Mesodermal cell (in vitro differentiated cells): ENCODE data around the gene HMCN2.

Experiments used
- H3K27ac ChIP-seq: 2 replicates; pipeline ENCODE4 v1.7.0; 2013; ENCODE audit warnings: mild to moderate bottlenecking, low read depth, low read length, moderate library complexity; ENCODE audit not compliant: severe bottlenecking
- H3K36me3 ChIP-seq: 2 replicates; pipeline ENCODE4 v1.7.1; 2013; ENCODE audit warnings: mild to moderate bottlenecking, low read length, moderate library complexity; ENCODE audit not compliant: control insufficient read depth, insufficient read depth
- H3K4me1 ChIP-seq: one replicate; pipeline ENCODE4 v1.7.1; 2013; ENCODE audit warnings: mild to moderate bottlenecking, low read length; ENCODE audit not compliant: insufficient read depth, control insufficient read depth, poor library complexity, severe bottlenecking
- H3K4me3 ChIP-seq: 2 replicates; pipeline ENCODE4 v1.7.0; 2013; ENCODE audit warnings: low read length, control low read depth, mild to moderate bottlenecking; ENCODE audit not compliant: insufficient read depth, poor library complexity, severe bottlenecking; ENCODE audit errors: extremely low read depth
- H3K9me3 ChIP-seq: 2 replicates; pipeline ENCODE4 v1.7.1; 2013; ENCODE audit warnings: mild to moderate bottlenecking, low read length, moderate library complexity; ENCODE audit not compliant: control insufficient read depth
- WGBS, 2 experiments: methylation state at CpG; one replicate each; pipeline ENCODE4 v1.1.5; 2013; ENCODE audit warnings: missing lambda C conversion rate in 2 of 2; ENCODE audit not compliant: insufficient coverage in 2 of 2; 5-methylcytosine and 5-hydroxymethylcytosine counted together

The HMCN2 gene

GRCh38 chr9:130303613-130304055 is 38.1 kb downstream of the HMCN2 start:
- Histone ChIP-seq H3K4me1 (peaks cover 9% of the 10 kb centered on the region), H3K4me3 (no peak overlapping the region), H3K36me3 (no peaks in the 10 kb centered on the region), H3K27ac (no peak overlapping the region), H3K9me3 (no peaks in the 10 kb centered on the region)
- WGBS, 2 experiments: 90 to 91% methylated on average over 7 to 15 of the region's 17 CpGs

DNA sequence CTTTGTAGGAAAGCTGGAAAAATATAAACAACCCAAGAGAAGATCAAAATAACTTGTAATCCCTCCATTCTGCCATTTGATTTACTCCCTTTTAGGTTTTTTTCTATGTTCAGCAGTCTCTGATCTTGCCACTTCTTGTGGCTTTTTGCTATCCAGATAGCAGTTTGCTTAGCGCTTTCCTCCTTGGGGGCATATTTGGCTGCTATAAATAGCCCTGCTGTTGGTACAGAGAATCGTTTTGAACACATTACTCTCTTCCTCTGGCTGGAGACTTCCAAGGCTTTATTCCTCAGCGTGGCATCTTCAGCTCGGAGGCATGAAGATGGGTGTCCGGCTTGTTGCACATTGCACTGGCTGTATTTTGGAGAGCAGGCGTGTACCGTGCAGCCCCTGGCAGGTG is 38.6 kb downstream of the HMCN2 start:
- WGBS, 2 experiments: 91 to 94% methylated on average over 7 of the region's 7 CpGs
- Histone ChIP-seq H3K36me3 (no peaks in the 10 kb centered on the region), H3K4me3 (no peak overlapping the region), H3K9me3 (no peaks in the 10 kb centered on the region), H3K4me1 (peaks cover 9% of the 10 kb centered on the region), H3K27ac (no peak overlapping the region)

GRCh38 chr9:130304643-130305042 is 39.1 kb downstream of the HMCN2 start:
- 92 to 93% methylated on average over 19 of the region's 19 CpGs for WGBS, 2 experiments
- no peak overlapping the region for H3K4me3 ChIP-seq
- no peak overlapping the region for H3K27ac ChIP-seq
- H3K36me3 ChIP-seq: no peaks in the 10 kb centered on the region
- H3K4me1 ChIP-seq: peaks cover 9% of the 10 kb centered on the region
- H3K9me3 ChIP-seq: no peaks in the 10 kb centered on the region

DNA sequence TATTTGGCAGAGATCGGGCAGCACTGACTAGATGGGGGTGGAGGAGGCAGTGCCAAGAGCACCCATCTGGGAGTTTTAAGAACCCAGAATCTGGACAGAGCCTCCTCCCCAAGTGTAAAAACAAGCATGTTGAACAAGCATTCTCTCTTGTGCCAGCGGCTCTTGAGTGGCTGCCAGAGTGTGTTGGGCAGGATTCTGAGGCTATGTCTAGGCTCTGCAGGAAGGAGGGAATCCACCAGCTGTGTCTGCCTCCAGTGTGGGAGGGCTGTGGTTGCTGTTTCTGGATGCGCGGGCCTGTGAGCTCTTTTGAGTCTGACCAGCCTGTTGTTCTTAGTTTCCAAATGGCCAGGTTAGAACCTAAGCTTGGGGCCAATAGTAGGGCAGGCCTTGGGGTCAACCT is 39.8 kb downstream of the HMCN2 start:
- 88 to 96% methylated on average over 3 to 4 of the region's 4 CpGs for WGBS, 2 experiments

DNA sequence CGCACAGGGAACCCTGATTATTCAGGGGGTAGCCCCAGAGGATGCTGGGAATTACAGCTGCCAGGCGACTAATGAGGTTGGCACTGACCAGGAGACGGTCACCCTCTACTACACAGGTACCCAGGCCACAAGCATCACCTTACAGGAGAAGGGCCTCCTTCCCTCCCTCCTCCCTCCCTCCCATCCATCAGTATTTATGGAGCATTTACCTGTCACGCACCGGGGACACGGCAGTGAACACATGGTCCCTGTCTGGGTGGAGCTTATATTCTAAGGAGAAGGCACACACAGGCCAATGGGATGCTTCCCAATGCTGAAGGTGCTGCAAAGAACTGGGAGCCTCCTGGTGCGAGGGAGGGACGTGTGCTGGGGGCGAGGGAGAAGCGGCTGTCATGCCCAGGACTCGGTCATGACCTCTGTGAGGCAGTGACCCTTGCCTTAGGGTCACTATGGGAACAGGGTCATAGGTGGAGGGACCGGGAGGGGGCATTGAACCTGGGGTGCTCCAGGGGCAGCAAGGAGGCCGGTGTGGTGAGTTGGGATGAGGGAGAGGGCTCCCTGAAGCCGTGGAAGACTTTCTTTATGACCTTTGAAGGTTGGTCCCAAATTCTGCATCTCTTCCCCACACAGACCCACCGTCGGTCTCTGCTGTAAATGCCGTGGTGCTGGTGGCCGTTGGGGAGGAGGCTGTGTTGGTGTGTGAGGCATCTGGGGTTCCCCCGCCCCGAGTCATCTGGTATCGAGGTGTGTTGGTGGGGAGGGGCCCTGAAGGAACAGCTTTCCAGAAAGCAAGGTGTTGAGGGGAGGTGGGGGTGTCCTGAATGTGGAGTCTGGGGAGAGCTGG is 41.5 kb downstream of the HMCN2 start:
- no peak overlapping the region for H3K27ac ChIP-seq
- WGBS, 2 experiments: 90 to 91% methylated on average over 14 of the region's 21 CpGs
- no peaks in the 10 kb centered on the region for H3K4me1 ChIP-seq
- no peaks in the 10 kb centered on the region for H3K9me3 ChIP-seq
- H3K36me3 ChIP-seq: no peaks in the 10 kb centered on the region
- no peak overlapping the region for H3K4me3 ChIP-seq

More for the DNA sequence above, 39.8 kb downstream of the HMCN2 start:
- H3K36me3 ChIP-seq: no peaks in the 10 kb centered on the region
- H3K4me1 ChIP-seq: peaks cover 9% of the 10 kb centered on the region
- no peaks in the 10 kb centered on the region for H3K9me3 ChIP-seq
- no peak overlapping the region for H3K27ac ChIP-seq
- no peak overlapping the region for H3K4me3 ChIP-seq

DNA sequence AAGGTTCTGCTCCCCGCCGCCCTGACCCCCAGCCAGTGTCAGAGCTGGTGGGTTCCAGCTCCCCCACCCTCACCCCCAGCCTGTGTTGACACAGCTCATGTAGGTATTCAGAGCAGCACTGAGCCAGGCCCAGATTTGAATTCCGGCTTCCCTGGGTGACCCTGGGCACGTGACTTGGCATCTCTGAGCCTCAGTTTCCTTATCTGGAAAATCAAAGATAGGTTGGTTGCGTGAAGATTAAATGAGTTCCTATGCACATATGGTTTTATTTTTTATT is 42.0 kb downstream of the HMCN2 start:
- 95 to 100% methylated on average over 2 to 4 of the region's 5 CpGs for WGBS, 2 experiments
- no peaks in the 10 kb centered on the region for H3K9me3 ChIP-seq
- H3K36me3 ChIP-seq: no peaks in the 10 kb centered on the region
- no peak overlapping the region for H3K4me3 ChIP-seq
- no peaks in the 10 kb centered on the region for H3K4me1 ChIP-seq
- H3K27ac ChIP-seq: no peak overlapping the region

- Histone ChIP-seq H3K4me3 (no peak overlapping the region), H3K4me1 (no peaks in the 10 kb centered on the region), H3K27ac (no peak overlapping the region), H3K36me3 (no peaks in the 10 kb centered on the region), H3K9me3 (no peaks in the 10 kb centered on the region)
- 89% methylated on average over 14 of the region's 14 CpGs for WGBS, 2 experiments
These were observed 42.6 kb downstream of the HMCN2 start for GRCh38 chr9:130308081-130308571.

DNA sequence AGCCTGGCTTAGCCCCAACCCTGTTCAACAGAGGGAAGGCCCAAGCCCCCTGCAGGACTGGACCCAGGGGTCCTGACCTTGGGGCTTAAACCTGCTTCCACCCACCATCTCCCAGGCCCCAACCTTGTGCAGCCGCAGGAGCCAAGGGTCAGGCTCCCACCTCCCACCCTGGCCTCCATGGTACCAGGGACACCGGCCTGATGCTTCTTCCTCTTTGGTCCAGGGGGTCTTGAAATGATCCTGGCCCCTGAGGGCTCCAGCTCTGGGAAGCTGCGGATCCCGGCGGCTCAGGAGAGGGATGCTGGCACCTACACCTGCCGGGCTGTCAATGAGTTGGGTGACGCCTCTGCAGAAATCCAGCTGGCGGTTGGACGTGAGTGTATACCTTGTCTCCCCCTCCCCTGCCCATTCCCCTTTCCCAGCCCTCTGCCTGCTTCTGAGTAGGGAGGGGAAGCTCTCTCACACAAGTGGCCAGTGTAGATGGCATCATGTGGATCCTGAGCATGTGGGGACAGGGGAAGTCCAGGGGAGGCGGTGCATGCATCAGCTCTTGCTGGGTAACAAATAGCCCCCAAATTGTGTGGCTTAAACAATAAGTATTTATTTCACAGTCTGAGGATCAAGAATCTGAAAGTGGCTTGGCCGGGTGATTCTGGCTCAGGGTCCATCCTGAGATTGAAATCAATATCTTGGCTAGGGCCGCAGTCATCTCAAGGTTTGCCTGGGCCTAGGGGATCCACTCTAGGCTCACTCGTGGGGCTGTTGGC is 44.3 kb downstream of the HMCN2 start:
- Histone ChIP-seq H3K9me3 (no peaks in the 10 kb centered on the region), H3K36me3 (no peaks in the 10 kb centered on the region), H3K27ac (no peak overlapping the region), H3K4me1 (no peaks in the 10 kb centered on the region), H3K4me3 (no peak overlapping the region)
- WGBS, 2 experiments: 86 to 94% methylated on average over 7 of the region's 13 CpGs

DNA sequence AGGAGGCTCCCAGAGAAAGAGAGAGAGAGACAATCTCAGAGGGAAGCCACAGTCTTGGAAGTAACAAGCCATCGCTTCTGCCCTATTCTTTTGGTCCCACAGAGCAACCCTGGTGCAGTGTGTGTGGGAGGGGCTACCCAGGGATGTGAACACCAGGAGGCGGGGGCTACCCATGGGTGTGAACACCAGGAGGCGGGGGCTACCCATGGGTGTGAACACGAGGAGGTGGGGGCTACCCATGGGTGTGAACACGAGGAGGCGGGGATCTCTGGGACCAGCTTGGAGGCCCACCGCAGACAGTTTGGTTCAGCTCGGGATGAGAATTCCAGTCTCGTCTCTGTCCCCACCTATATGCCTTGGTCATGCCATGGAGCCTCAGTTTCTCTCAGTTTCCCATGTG is 44.9 kb downstream of the HMCN2 start:
- no peaks in the 10 kb centered on the region for H3K4me1 ChIP-seq
- no peak overlapping the region for H3K4me3 ChIP-seq
- H3K27ac ChIP-seq: no peak overlapping the region
- H3K9me3 ChIP-seq: no peaks in the 10 kb centered on the region
- WGBS, 2 experiments: 94 to 95% methylated on average over 6 to 7 of the region's 9 CpGs
- no peaks in the 10 kb centered on the region for H3K36me3 ChIP-seq

DNA sequence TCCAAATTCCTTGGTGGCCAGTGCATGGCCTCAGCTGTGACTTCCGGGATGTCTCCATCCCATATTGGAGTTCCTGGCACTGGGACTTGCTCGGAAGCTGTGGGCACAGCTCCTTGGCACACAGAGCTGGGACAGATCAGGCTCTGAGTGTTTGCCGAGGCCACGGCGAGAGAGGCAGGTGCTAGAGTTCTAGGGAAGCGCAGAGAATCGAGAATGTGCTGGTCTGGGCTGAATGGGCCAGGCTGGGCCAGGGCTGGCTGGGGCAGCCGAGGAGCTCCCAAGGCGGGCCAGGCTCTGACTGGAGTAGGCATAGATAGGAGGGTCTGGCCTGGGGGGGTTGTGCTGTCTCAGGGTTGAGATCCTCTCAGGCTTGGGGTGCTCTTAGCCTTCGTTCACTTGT is 45.4 kb downstream of the HMCN2 start:
- no peaks in the 10 kb centered on the region for H3K36me3 ChIP-seq
- whole genome bisulfite sequencing, 2 experiments: 79 to 88% methylated on average over 7 to 10 of the region's 10 CpGs
- no peak overlapping the region for H3K27ac ChIP-seq
- H3K9me3 ChIP-seq: no peaks in the 10 kb centered on the region
- no peaks in the 10 kb centered on the region for H3K4me1 ChIP-seq
- H3K4me3 ChIP-seq: no peak overlapping the region
